GM19193 (cell line): ENCODE measurements around the gene AVEN.

Experiments used
- POLR2A ChIP-seq: IDR thresholded peaks from 4 replicates; pipeline ENCODE4 v1.6.1; 2011; ENCODE audit not compliant: insufficient read depth, insufficient read length; ENCODE audit errors: extremely low read depth

Gene AVEN

DNA sequence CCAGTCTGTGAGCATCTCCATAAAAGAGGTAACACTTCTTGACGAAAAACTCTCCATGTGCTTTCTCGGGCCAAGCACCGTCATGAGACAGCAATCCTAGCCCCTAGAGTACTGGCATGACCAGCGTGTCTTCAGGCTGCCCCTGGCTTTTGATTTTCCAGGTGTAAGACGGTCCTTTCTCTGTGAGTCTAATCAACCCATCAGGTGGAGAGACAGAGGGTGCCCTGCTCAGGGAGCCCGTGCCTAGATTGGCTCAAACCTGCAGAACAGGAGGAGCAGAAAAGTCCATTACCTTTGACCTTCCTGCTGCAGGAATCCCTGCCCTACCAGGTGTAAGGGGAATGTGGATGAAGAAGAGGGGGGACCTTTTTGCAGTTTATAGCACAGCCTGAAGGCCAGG lies 180.2 kb downstream of the AVEN start:
- TF ChIP-seq POLR2A = no peak

DNA sequence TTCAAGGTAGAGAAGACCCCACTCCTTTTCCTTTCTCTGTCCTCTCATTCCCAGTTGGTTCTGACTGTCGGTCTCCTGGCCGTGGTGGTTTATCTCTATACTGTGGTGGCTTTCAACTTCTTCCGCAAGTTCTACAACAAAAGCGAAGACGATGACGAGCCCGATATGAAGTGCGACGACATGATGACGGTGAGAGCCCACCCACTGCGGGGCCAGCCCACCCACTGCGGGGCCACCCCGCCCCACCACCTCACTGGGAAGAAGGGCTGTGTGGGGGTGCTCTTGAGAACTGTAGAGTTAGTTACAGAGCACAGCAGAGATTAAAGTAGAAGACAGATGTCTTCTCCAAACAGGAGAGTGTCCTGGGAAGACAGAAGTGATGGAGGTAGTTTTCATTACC lies 181.3 kb downstream of the AVEN start:
- TF ChIP-seq POLR2A = no peak

DNA sequence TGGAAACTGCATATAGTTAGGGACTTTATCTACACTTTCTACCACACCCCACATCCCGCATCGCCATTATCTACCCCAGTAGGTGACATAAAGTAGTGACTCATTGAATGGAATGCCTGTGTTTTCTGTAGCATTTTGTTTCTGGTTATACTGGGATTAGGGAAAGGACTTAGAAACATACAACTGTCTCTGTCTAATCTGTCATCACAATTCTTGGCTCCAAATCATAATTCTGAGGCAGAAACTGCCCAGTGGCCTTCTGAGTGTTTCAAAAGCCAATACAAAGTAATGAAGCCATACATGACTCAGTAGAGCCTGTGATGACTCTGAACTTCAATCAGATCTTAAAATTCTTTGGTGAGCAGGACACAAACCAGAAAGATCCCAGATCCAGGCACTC lies 186.4 kb downstream of the AVEN start:
- no peak for TF ChIP-seq POLR2A

DNA sequence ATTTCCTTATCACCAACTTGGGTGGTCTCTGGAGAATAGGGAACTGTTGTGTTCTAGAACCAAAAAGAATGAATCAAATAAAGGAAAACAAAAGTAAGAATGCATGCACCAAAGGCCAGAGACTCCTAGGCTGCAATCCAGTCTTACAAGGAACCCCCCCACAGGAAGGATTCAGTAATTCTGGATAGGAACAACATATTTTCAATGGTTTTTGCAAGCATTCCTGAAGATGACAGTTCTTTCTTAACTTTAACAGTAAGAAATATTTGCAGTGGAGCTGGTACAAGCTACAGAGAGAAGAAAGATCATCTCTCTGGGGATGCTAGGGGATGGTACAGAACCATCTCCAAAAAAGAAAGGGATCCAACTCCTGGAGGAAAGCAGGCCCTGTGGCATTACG lies 186.9 kb downstream of the AVEN start:
- TF ChIP-seq POLR2A = no peak

DNA sequence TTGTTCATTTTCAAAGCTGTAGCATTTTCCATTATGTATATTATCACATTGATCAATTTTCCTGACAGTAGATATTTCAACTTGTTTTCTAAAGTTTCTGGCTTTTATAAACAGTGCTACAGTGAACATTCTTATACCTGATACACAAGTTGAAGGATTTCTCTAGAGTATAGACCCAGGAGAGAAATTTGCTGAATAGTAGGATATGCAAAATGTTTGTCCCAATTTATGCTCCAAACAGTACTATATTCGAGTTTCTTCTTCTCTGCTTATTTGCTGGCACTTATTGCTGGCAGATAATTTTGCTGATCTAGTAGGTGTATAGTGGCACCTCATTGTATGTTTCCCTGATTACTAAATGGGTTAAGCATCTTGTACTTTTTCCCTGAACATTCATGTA lies 187.9 kb downstream of the AVEN start:
- no peak for TF ChIP-seq POLR2A

DNA sequence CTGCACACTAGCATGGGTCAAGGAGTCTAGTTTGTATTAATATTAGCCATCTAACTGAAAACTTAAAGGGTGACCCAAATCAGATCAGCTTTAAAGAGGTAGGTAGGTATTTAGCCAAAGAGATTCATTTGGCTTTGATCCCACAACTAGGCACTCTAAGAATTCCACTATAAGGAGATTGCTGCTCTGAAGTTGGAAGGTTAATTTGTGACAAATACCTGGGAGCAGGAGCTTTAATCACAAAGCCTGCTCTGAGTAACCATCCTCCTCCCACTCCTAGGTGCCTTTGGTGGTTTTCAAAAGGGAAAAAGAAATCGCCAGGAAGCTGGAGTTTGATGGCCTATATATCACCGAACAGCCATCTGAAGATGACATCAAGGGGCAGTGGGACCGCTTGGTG lies 191.0 kb downstream of the AVEN start:
- no peak for TF ChIP-seq POLR2A

DNA sequence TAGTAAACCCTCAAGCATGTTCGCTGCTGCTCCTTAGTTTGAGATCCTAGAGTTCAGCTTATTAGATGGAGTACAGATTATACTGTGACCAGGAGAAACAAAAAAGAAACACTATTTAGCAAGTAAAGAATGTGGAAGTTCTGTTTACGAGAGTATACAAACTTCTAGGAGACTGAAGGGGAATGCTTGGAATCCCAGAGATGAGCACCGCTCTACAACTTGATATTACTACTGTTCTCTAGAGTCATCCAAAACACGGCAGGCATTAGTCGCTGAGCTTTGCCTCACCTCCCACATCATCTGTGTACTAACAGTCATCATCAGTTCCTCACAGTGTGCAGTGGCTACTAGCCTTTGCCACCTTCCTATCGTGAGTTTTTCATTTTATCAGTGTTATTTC lies 192.1 kb downstream of the AVEN start:
- no peak for TF ChIP-seq POLR2A

DNA sequence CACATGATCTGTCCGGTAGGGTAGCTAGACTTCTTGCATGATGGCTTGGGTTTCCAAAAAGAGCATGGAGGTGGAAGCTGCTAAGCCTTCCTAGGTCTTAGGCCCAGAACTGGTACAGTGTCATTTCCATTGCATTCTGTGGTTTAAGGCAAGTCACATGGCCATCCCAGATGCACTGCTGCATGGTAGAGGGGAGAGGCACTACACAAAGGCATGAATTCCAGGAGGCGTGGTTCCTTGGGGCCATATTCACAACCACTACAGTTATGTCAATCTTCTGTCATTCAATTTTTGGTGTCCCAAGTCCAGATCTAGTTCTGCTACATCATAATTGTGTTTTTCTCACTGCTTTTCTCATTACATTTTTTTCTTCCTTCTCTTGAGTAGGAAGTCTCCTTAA lies 192.9 kb downstream of the AVEN start:
- no peak for TF ChIP-seq POLR2A

DNA sequence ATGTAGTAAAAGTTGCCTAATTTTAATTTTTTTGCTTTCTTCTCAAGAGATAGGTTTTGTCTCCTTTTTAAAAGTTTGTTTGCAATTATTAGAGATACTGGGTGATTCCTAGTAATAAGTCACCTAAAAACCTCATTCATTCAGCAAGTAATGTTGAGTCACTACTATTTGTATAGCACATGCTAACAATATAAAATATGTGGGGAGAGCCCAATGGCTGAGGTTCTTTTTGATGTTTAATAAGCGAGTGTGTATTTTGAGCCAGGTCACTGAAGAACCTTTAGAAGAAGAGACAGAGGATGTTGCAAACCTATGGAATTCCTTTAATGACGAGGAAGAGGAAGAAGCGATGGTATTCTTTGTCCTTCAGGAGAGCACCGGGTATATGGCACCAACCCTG lies 194.4 kb downstream of the AVEN start:
- TF ChIP-seq POLR2A = no peak

DNA sequence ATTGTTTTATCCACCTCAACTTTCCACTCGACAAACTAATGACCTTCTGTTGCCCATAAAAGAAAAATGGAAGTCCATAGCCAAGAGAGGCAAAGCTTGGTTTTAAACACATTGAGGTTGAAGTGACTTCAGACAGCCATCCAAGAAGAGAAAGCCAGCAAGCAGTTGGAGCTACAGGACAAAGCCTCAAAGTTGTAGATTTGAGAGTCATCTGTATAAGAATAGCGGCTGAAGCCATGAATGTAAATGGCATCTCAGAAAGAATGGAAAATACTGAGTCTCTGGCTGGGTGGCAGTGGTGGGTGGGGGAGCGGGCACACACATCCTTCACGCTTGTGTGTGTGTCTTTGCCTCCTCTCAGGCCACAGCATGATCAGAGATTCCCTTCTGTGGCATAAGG lies 194.8 kb downstream of the AVEN start:
- TF ChIP-seq POLR2A = no peak

DNA sequence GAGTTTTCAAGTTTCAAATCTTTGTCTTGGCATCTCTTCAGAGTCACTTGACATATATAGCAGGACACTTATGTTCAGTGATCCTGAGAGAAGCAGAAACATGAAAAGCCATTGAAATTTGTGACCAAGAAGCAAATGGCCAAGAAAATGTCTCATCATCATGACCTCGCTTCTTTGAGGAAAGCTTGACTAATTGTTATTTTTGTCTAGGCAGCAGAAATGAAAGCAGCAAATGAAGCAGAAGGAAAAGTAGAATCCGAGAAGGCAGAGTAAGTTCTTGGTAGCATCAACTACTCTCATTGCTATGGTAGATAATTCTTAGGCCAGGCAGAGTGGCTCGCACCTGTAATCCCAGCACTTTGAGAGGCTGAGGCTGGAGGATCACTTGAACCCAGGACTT lies 198.4 kb downstream of the AVEN start:
- no peak for TF ChIP-seq POLR2A

DNA sequence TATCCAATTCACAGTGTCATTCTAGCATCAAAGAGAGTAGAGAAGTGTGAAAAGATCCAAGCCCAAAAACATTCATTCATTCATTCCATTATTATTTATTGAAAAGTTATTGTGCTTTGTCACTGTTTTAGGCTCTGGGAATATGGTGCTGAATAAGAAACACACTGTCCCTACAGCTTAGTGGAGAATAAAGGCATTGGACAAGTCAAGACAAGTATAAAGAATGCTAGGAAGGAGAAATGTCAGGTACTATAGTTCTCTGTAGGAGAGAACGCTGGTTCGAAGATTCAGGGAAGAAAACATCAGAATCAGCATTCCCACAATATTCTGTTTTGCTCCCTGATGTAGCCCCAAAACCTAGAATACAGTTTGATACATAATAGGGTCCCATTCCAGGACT lies 199.5 kb downstream of the AVEN start:
- TF ChIP-seq POLR2A = no peak

DNA sequence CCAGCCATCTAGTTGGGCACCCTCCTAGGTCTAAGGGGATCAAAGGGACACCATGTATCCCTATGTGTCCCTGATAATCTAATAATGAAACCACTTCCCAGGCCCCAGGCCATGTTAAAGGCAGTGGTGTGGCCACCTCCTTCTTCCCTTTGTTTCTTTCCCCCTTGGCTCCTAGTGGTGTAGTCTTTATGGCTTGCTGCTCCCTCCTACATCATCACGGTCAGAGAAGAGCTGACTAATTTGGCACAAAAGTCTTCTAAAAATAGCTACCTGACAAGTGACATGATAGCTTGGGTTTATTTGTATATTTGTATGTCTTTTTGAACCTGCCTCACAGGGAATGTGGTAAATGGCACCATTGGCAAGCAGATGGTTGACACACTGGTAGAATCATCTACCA lies 201.7 kb downstream of the AVEN start:
- no peak for TF ChIP-seq POLR2A

DNA sequence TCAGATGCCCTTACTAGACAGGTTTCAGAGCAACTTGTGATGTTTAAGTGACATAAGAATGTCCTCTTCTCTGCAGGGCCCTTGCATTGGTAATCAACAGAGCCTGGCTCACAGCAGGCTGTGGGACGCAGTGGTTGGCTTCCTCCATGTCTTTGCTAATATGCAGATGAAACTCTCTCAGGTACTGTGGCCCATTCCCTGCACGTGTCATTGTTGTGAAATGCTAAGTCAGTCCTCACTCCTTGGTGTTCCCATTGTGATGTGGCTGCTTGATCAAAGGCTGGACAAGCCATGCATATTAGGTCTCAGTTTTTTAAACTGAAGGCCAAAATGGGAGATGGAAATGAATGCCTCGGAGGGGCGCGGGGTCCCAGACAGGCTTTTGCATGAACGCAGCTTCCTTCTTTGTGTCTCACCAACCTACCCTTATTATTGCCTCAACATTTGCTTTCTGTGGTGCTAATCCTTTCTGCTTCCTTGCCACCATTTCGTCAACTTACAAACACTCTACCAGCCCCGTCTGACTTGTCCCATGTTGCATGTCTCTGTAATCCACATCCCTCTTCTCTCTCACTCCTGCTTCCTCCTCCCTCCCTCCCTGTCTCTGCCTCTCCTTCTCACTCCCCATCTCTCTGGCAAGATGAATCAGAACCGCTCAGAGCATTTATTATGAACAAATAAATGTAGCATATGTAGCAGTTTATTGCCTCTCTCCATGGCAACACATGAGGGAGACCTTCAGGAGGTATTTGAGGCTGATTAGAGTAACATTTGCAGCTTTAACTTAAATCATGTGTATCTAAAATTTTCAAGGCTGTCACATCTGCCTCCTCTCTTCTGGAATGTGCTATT lies 203.9 kb downstream of the AVEN start:
- TF ChIP-seq POLR2A = no peak

DNA sequence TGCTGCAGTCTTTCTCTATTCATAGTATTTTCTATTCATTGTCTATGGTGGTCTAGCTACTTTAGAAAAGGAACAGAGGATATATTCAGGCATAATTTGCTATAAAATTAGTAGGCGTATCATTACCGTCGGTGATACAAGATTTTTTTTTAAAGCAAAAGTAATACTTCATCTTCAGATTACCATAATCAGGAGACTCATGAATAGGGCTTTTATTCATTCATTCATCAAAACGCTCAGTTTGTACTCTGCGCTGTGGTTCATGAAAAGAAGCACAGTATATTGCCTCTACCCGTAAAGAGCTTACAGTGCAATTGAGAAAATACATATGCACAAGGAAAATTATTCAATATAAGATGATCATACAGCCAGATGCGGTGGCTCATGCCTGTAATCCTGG lies 207.4 kb downstream of the AVEN start:
- TF ChIP-seq POLR2A = no peak

DNA sequence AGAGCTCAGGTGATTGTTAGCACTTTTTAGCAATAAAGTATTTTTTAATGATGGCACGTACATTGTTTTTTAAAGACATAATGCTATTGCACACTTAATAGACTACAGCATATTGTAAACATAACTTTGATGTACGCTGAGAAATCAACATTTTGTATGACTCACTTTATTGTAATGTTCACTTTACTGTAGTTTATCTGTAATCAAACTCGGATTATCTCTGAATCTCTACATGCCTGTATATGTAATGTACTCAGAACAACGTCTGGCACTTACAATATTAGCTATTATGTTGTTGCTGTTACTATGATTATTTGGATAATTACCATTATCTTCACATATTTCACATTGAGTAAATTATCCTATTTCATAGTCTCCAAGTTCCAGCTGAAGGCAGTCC lies 208.7 kb downstream of the AVEN start:
- TF ChIP-seq POLR2A = no peak

DNA sequence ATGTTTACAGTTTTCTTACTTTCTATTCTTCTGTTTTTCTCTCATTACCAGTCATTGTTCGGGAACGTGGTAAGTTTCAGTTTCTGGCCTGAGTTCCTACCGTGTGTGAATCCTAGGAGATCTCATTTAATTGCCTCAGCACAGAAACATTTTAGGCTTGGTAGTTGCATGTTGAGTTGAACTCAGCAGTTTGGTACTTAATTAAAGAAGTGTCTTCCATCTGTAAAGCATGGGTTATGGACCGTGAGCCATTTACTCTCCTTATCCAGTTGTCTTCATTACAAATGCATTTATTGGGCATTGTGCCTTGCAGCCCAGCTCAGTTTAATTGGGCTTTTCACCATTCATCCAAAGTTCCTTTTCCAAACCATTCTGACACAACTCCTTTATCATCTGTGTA lies 212.8 kb downstream of the AVEN start:
- no peak for TF ChIP-seq POLR2A
